Measurements from ENCODE around the gene MAP3K12.
A peak's percentile ranks its signal among the peaks of the same experiment; 100 is the strongest.

MAP3K12 gene

GRCh38 chr12:53507603-53507885, 8.3 kb upstream of the MAP3K12 start:
- DNase-seq, result no peak

GRCh38 chr12:53506881-53507602, 7.8 kb upstream of the MAP3K12 start, which contains the start of gene NPFF:
TSS of gene NPFF (minus strand) at chr12:53507484. CDS start at chr12:53507474, 10 bp downstream.
- no peak for DNase-seq

GRCh38 chr12:53506450-53506785, 7.2 kb upstream of the MAP3K12 start:
- no peak for DNase-seq

- no peak for DNase-seq
These were observed 6.5 kb upstream of the MAP3K12 start for GRCh38 chr12:53505555-53506449.

- peak; percentile 26 to 61 (median 46) for DNase-seq
These were observed 5.8 kb upstream of the MAP3K12 start for GRCh38 chr12:53505086-53505485.

GRCh38 chr12:53504004-53504920, 5.0 kb upstream of the MAP3K12 start:
- DNase-seq, result no peak

- no peak for DNase-seq
These were observed 3.9 kb upstream of the MAP3K12 start for GRCh38 chr12:53502983-53503728.

GRCh38 chr12:53502331-53502730, 3.1 kb upstream of the MAP3K12 start:
- DNase-seq, result no peak

- no peak for DNase-seq
These were observed 2.4 kb upstream of the MAP3K12 start for GRCh38 chr12:53501615-53502181.

- peak; percentile 98 to 100 (median 99) for DNase-seq
These were observed 1.7 kb upstream of the MAP3K12 start, which contains the start of gene TARBP2 for GRCh38 chr12:53500776-53501614. TSS of gene TARBP2 (plus strand) at chr12:53501283. CDS start at chr12:53501409, 126 bp downstream.

- DNase-seq, result peak; percentile 84 to 93 (median 88)
These were observed 1.0 kb upstream of the MAP3K12 start for GRCh38 chr12:53500142-53500775.

GRCh38 chr12:53498235-53498630, 1.0 kb downstream of the MAP3K12 start:
- DNase-seq, result no peak

GRCh38 chr12:53497461-53497860, 1.8 kb downstream of the MAP3K12 start:
- no peak for DNase-seq

- no peak for DNase-seq
These were observed 2.6 kb downstream of the MAP3K12 start for GRCh38 chr12:53496752-53497032.

GRCh38 chr12:53495903-53496751, 3.1 kb downstream of the MAP3K12 start:
- DNase-seq, result peak; percentile 62 to 83 (median 78)

GRCh38 chr12:53493610-53494391, 5.5 kb downstream of the MAP3K12 start:
- DNase-seq, result no peak

- DNase-seq, result peak; percentile 88 to 95 (median 92)
These were observed 6.2 kb downstream of the MAP3K12 start for GRCh38 chr12:53492830-53493609.

- no peak for DNase-seq
These were observed 7.1 kb downstream of the MAP3K12 start for GRCh38 chr12:53492188-53492587.
